H9 (cell line): ENCODE results near the gene CD79B. TPM values are rescaled to one million over a fixed set of nuclear protein-coding genes. Genes with fewer than 3 reads are reported as not detected.

Experiments used
- DNase-seq: peaks from one replicate; pipeline ENCODE4 v3.0.0-alpha.2; 2017
- H2AFZ ChIP-seq: one replicate; pipeline ENCODE4 v1.6.1; 2013; ENCODE audit warnings: mild to moderate bottlenecking, low read length, control low read depth, moderate library complexity
- H2AK5ac ChIP-seq: 2 replicates; pipeline ENCODE4 v1.6.1; 2013; ENCODE audit warnings: low read length, control low read depth, mixed read lengths; ENCODE audit not compliant: insufficient read length
- H2BK120ac ChIP-seq: one replicate; pipeline ENCODE4 v1.6.1; 2013; ENCODE audit warnings: low read depth, mild to moderate bottlenecking, low read length, control low read depth, inconsistent platforms; ENCODE audit not compliant: poor library complexity, severe bottlenecking
- H2BK12ac ChIP-seq: 2 replicates; pipeline ENCODE4 v1.6.1; 2013; ENCODE audit warnings: low read length, control low read depth, mixed read lengths, low read depth; ENCODE audit not compliant: insufficient read length
- H2BK15ac ChIP-seq: 2 replicates; pipeline ENCODE4 v1.6.1; 2013; ENCODE audit warnings: low read depth, low read length, control low read depth
- H2BK20ac ChIP-seq: one replicate; pipeline ENCODE4 v1.6.1; 2013; ENCODE audit warnings: low read depth, mild to moderate bottlenecking, low read length, control low read depth, inconsistent platforms; ENCODE audit not compliant: poor library complexity, severe bottlenecking
- H2BK5ac ChIP-seq: 2 replicates; pipeline ENCODE4 v1.6.1; 2013; ENCODE audit warnings: low read length, control low read depth, mixed read lengths; ENCODE audit not compliant: insufficient read length
- H3K14ac ChIP-seq: 2 replicates; pipeline ENCODE4 v1.6.1; 2013; ENCODE audit warnings: low read length, control low read depth; ENCODE audit not compliant: insufficient read depth
- H3K18ac ChIP-seq: 2 replicates; pipeline ENCODE4 v1.6.1; 2013; ENCODE audit warnings: low read depth, mild to moderate bottlenecking, mixed read lengths, low read length, control low read depth; ENCODE audit not compliant: insufficient read length
- H3K23ac ChIP-seq: 2 replicates; pipeline ENCODE4 v1.6.1; 2013; ENCODE audit warnings: low read length, control low read depth, mixed read lengths, low read depth; ENCODE audit not compliant: insufficient read length
- H3K23me2 ChIP-seq: 2 replicates; pipeline ENCODE4 v1.6.1; 2013; ENCODE audit warnings: low read depth, mild to moderate bottlenecking, mixed read lengths, low read length, control low read depth; ENCODE audit not compliant: insufficient read length, poor library complexity, severe bottlenecking
- H3K27ac ChIP-seq: 2 replicates; pipeline ENCODE4 v1.5.1; 2013; ENCODE audit warnings: low read length, control low read depth, mixed read lengths, low read depth; ENCODE audit not compliant: insufficient read length
- H3K27me3 ChIP-seq: 2 replicates; pipeline ENCODE4 v1.6.1; 2013; ENCODE audit warnings: low read length, control low read depth, inconsistent platforms; ENCODE audit not compliant: insufficient read depth
- H3K4ac ChIP-seq: 2 replicates; pipeline ENCODE4 v1.6.1; 2013; ENCODE audit warnings: low read depth, mild to moderate bottlenecking, control low read depth, inconsistent platforms, low read length, moderate library complexity
- H3K4me1 ChIP-seq: 2 replicates; pipeline ENCODE4 v1.6.1; 2013; ENCODE audit warnings: low read length, control low read depth, inconsistent platforms; ENCODE audit not compliant: insufficient read depth
- H3K4me2 ChIP-seq: 2 replicates; pipeline ENCODE4 v1.6.1; 2013; ENCODE audit warnings: low read length, control low read depth, mixed read lengths; ENCODE audit not compliant: insufficient read length, insufficient read depth
- H3K56ac ChIP-seq: 2 replicates; pipeline ENCODE4 v1.6.1; 2013; ENCODE audit warnings: low read depth, mild to moderate bottlenecking, mixed read lengths, low read length, control low read depth; ENCODE audit not compliant: insufficient read length
- H3K79me1 ChIP-seq: 2 replicates; pipeline ENCODE4 v1.6.1; 2013; ENCODE audit warnings: low read depth, mild to moderate bottlenecking, moderate library complexity, low read length, control low read depth, inconsistent platforms; ENCODE audit not compliant: insufficient read depth, poor library complexity, severe bottlenecking
- H3K79me2 ChIP-seq: 2 replicates; pipeline ENCODE4 v1.6.1; 2013; ENCODE audit warnings: low read length, control low read depth, inconsistent platforms; ENCODE audit not compliant: insufficient read depth
- H3K9ac ChIP-seq: 2 replicates; pipeline ENCODE4 v1.6.1; 2013; ENCODE audit warnings: low read length, control low read depth, mixed read lengths; ENCODE audit not compliant: insufficient read length; ENCODE audit errors: extremely low read depth
- H3K9me3 ChIP-seq: one replicate; pipeline ENCODE4 v1.6.1; 2013; ENCODE audit warnings: low read depth, low read length, inconsistent platforms; ENCODE audit not compliant: control insufficient read depth
- H3T11ph ChIP-seq: one replicate; pipeline ENCODE4 v1.6.1; 2013; ENCODE audit warnings: mild to moderate bottlenecking, low read length, control low read depth, inconsistent platforms
- H4K20me1 ChIP-seq: one replicate; pipeline ENCODE4 v1.6.1; 2013; ENCODE audit not compliant: control insufficient read depth, insufficient read length, insufficient read depth
- H4K5ac ChIP-seq: 2 replicates; pipeline ENCODE4 v1.6.1; 2013; ENCODE audit warnings: low read depth, mild to moderate bottlenecking, mixed read lengths, low read length, control low read depth; ENCODE audit not compliant: insufficient read length
- H4K8ac ChIP-seq: replicated peaks from 2 replicates; pipeline ENCODE4 v1.6.1; 2013; ENCODE audit warnings: low read length, control low read depth, mixed read lengths, low read depth; ENCODE audit not compliant: insufficient read length
- H4K91ac ChIP-seq: 2 replicates; pipeline ENCODE4 v1.6.1; 2013; ENCODE audit warnings: low read depth, mild to moderate bottlenecking, moderate library complexity, mixed read lengths, low read length, control low read depth; ENCODE audit not compliant: insufficient read length
- H3K27ac Mint-ChIP-seq, 3 experiments: 2 replicates in 2 of 3; 3 replicates in 1 of 3; pipeline ENCODE4 v1.8.0; 2020 to 2021; ENCODE audit warnings: mixed read lengths in 3 of 3, mild to moderate bottlenecking in 1 of 3, moderate library complexity in 1 of 3
- H3K27me3 Mint-ChIP-seq: 2 replicates; pipeline ENCODE4 v1.8.0; 2021; ENCODE audit warnings: low read depth, mild to moderate bottlenecking, moderate library complexity, mixed read lengths
- H3K36me3 Mint-ChIP-seq, 3 experiments: 2 replicates in 2 of 3; 3 replicates in 1 of 3; pipeline ENCODE4 v1.8.0; 2020 to 2021; ENCODE audit warnings: low read depth in 3 of 3, mixed read lengths in 3 of 3; ENCODE audit not compliant: insufficient read depth in 1 of 3
- H3K4me1 Mint-ChIP-seq, 2 experiments: 2 replicates each; pipeline ENCODE4 v1.8.0; 2020; ENCODE audit warnings: mixed read lengths in 2 of 2
- H3K4me3 Mint-ChIP-seq, 2 experiments: 2 replicates in 1 of 2; 3 replicates in 1 of 2; pipeline ENCODE4 v1.8.0; 2020 to 2021; ENCODE audit warnings: mild to moderate bottlenecking in 2 of 2, mixed read lengths in 2 of 2, moderate library complexity in 1 of 2
- H3K9me3 Mint-ChIP-seq, 2 experiments: 2 replicates in 1 of 2; 3 replicates in 1 of 2; pipeline ENCODE4 v1.8.0; 2020; ENCODE audit warnings: mild to moderate bottlenecking in 2 of 2, mixed read lengths in 2 of 2, moderate library complexity in 1 of 2
- WGBS: extraction: QIAGEN DNeasy Blood & Tissue Kit; methylation state at CpG from one replicate; pipeline ENCODE4 v1.1.7; 2013; ENCODE audit warnings: missing lambda C conversion rate, low lambda C conversion rate, mixed read lengths; ENCODE audit not compliant: insufficient read length; ENCODE audit errors: extremely low coverage; 5-methylcytosine and 5-hydroxymethylcytosine counted together
- total RNA-seq: library from RNA; stranded (reverse); gene quantifications from 2 replicates; pipeline ENCODE4 v1.2.1, GENCODE V29; 2021
- TF ChIP-seq, protein P1 (sequence below): fragments of 200-600 bp; sonication (generic); conservative IDR thresholded peaks from 3 replicates; pipeline ENCODE4 v1.8.0; 2021; ENCODE audit warnings: antibody characterized with exemption, mild to moderate bottlenecking

Gene CD79B
- total RNA-seq, 1 experiment from 2014 or later = 0.96 TPM

DNA sequence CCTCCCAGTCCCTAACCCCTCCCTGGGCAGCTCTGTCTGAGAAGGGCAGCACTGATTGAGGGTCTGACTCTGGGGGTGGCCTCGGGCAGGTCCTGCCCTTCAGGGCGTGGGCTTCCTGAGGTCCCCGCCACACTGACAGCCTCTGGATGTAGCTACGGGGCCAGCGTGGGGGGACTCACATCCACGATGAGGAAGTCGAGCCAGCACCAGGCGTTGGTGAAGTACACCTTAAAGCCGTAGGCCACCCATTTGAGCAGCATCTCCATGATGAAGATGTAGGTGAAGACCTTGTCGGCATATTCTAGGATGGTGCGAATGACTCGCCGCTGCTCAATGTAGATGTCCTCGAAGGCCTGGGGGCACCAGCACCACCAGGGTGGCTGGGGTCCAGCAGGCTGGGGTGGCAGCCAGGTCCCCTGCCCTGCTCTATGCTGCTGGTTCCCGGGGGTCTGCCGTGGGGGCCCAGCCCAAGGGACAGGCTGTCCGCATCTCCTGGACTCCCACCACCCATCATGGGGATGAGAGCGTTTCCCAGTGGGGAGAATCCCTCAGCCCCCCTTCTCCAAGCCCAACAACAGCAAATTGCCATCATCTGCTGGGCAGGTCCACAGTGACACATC, 15.7 kb upstream of the CD79B start:
- Histone ChIP-seq H3K56ac (no peak overlapping the region), H3T11ph (no peak overlapping the region), H3K9ac (no peak overlapping the region), H4K20me1 (no peaks in the 10 kb centered on the region), H3K4ac (no peak overlapping the region), H3K79me2 (no peaks in the 10 kb centered on the region), H3K14ac (no peak overlapping the region; the same call in 1 of the 2 replicates), H3K23me2 (no peaks in the 10 kb centered on the region), H2BK15ac (no peak overlapping the region), H3K79me1 (no peaks in the 10 kb centered on the region), H3K4me1 (no peaks in the 10 kb centered on the region), H3K4me2 (no peak overlapping the region), H4K8ac (no peak overlapping the region), H3K23ac (no peak overlapping the region), H2AFZ (no peak overlapping the region), H2BK12ac (no peak overlapping the region), H2BK120ac (no peak overlapping the region), H3K18ac (no peak overlapping the region), H2AK5ac (no peak overlapping the region), H3K27ac (no peak overlapping the region), H2BK20ac (no peak overlapping the region), H4K91ac (no peak overlapping the region), H2BK5ac (no peak overlapping the region), H3K27me3 (no peaks in the 10 kb centered on the region), H4K5ac (no peak overlapping the region), H3K9me3 (no peaks in the 10 kb centered on the region)
- Mint-ChIP-seq H3K27ac (no peak overlapping the region), H3K4me1 (peaks cover 2 to 6% of the 10 kb centered on the region in 2 experiments; a peak in 2 of 4 replicates), H3K36me3 (peaks cover 0 to 7% (median 3%) of the 10 kb centered on the region in 3 experiments; a peak in 5 of 7 replicates), H3K4me3 (no peak overlapping the region), H3K9me3 (no peaks in the 10 kb centered on the region), H3K27me3 (no peaks in the 10 kb centered on the region)
- TF ChIP-seq, protein P1, sequence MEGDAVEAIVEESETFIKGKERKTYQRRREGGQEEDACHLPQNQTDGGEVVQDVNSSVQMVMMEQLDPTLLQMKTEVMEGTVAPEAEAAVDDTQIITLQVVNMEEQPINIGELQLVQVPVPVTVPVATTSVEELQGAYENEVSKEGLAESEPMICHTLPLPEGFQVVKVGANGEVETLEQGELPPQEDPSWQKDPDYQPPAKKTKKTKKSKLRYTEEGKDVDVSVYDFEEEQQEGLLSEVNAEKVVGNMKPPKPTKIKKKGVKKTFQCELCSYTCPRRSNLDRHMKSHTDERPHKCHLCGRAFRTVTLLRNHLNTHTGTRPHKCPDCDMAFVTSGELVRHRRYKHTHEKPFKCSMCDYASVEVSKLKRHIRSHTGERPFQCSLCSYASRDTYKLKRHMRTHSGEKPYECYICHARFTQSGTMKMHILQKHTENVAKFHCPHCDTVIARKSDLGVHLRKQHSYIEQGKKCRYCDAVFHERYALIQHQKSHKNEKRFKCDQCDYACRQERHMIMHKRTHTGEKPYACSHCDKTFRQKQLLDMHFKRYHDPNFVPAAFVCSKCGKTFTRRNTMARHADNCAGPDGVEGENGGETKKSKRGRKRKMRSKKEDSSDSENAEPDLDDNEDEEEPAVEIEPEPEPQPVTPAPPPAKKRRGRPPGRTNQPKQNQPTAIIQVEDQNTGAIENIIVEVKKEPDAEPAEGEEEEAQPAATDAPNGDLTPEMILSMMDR = no peak
- DNase-seq = no peak
- no CpG with 5 or more reads among the region's 18 CpGs for WGBS
